Lung (tissue), 12 donors: Measurements from ENCODE around the gene SLC6A6. TPM values are rescaled to one million over a fixed set of nuclear protein-coding genes. Genes with fewer than 3 reads are reported as not detected.
A peak's percentile ranks its signal among the peaks of the same experiment; 100 is the strongest.

Experiments
- ATAC-seq: fragments of 200-7000 bp; cut with Tn5 transposase; one replicate; pipeline ENCODE4 v1.9.1; 2020; ENCODE audit warnings: moderate number of reproducible peaks; ENCODE audit not compliant: insufficient read depth, low FRiP score
- DNase-seq, 3 donors: peaks; one replicate each; pipeline ENCODE4 v3.0.0-alpha.2; 2013 to 2017
- H3K27ac ChIP-seq, 2 donors: one replicate each; pipeline ENCODE4 v1.5.1; 2013; ENCODE audit warnings: mild to moderate bottlenecking in 2 of 2, moderate library complexity in 2 of 2, control low read depth in 1 of 2, inconsistent platforms in 1 of 2, low read depth in 1 of 2, low read length in 1 of 2
- H3K27me3 ChIP-seq, 3 donors: one replicate each; pipeline ENCODE4 v1.5.1; 2013; ENCODE audit warnings: low read length in 2 of 3; ENCODE audit not compliant: control insufficient read depth in 3 of 3, insufficient read depth in 3 of 3
- H3K36me3 ChIP-seq, 4 donors: one replicate each; pipeline ENCODE4 v1.5.1; 2013; ENCODE audit warnings: low read length in 4 of 4, mild to moderate bottlenecking in 1 of 4, moderate library complexity in 1 of 4; ENCODE audit not compliant: control insufficient read depth in 4 of 4, insufficient read depth in 4 of 4
- H3K4me1 ChIP-seq, 5 donors: one replicate each; pipeline ENCODE4 v1.5.1; 2013; ENCODE audit warnings: low read length in 5 of 5, mild to moderate bottlenecking in 2 of 5, moderate library complexity in 1 of 5; ENCODE audit not compliant: control insufficient read depth in 5 of 5, insufficient read depth in 5 of 5
- H3K4me3 ChIP-seq: one replicate; pipeline ENCODE4 v1.5.1; 2013; ENCODE audit warnings: mild to moderate bottlenecking, control low read depth, moderate library complexity
- H3K9ac ChIP-seq, 2 donors: one replicate each; pipeline ENCODE4 v1.5.1; 2013; ENCODE audit warnings: low read length in 2 of 2, control low read depth in 1 of 2; ENCODE audit not compliant: insufficient read depth in 1 of 2
- H3K9me3 ChIP-seq, 4 donors: one replicate each; pipeline ENCODE4 v1.5.1; 2013; ENCODE audit warnings: low read length in 3 of 4, mild to moderate bottlenecking in 1 of 4, moderate library complexity in 1 of 4; ENCODE audit not compliant: control insufficient read depth in 4 of 4, insufficient read depth in 3 of 4
- CTCF ChIP-seq: IDR thresholded peaks from 2 replicates; pipeline ENCODE4 v1.5.1; 2012; ENCODE audit warnings: mild to moderate bottlenecking; ENCODE audit errors: control extremely low read depth, extremely low read depth
- WGBS, 2 donors: extraction: QIAGEN DNeasy Blood & Tissue Kit; methylation state at CpG; one replicate each; pipeline ENCODE4 v1.1.7; 2013; 5-methylcytosine and 5-hydroxymethylcytosine counted together
- polyA plus RNA-seq, 2 donors: library from polyadenylated mRNA; stranded (reverse); fragments of 200-250 nt; gene quantifications; one replicate each; pipeline ENCODE4 v1.2.1, GENCODE V29; 2013
- total RNA-seq, 2 donors: library from RNA; depleted of rRNA in 1 of 2; stranded (reverse); fragments of >200 nt in 1 of 2; gene quantifications; one replicate each; pipeline ENCODE4 v1.2.1, GENCODE V29; 2014 to 2021
- donor health status: control.
- donor health status: control.
- donor health status: Bipolar disorder and iron deficiency.
- donor health status: healthy.
- donor health status: DM: yes; HTN: yes; CAD: no.

The SLC6A6 gene
- total and polyA plus RNA-seq, 4 donors: 16.1 to 96.3 (median 57.4) TPM

- H3K9ac ChIP-seq: no peak overlapping the region
- no peak overlapping the region for H3K4me3 ChIP-seq
- H3K9me3 ChIP-seq: no peaks in the 10 kb centered on the region
- H3K27me3 ChIP-seq: no peaks in the 10 kb centered on the region
- DNase-seq: no peak
- peak overlapping the region in 1 of 2 donors; percentile 14 for H3K27ac ChIP-seq
- peaks cover 0 to 13% (median 2%) of the 10 kb centered on the region in 5 donors for H3K4me1 ChIP-seq
- 89 to 93% methylated on average over 9 of the region's 9 CpGs for WGBS, 2 donors
- no peak for TF ChIP-seq CTCF
- H3K36me3 ChIP-seq: no peaks in the 10 kb centered on the region
- ATAC-seq: no peak
These were observed 25.9 kb upstream of the SLC6A6 start for GRCh38 chr3:14376348-14377043.

GRCh38 chr3:14377044-14377837 lies 25.2 kb upstream of the SLC6A6 start:
- no peak for ATAC-seq
- H3K9me3 ChIP-seq: no peaks in the 10 kb centered on the region
- H3K4me3 ChIP-seq: no peak overlapping the region
- no peaks in the 10 kb centered on the region for H3K36me3 ChIP-seq
- H3K4me1 ChIP-seq: peaks cover 0 to 13% (median 2%) of the 10 kb centered on the region in 5 donors
- DNase-seq: no peak
- 68 to 91% methylated on average over 6 of the region's 6 CpGs for WGBS, 2 donors
- no peak for TF ChIP-seq CTCF
- no peak overlapping the region for H3K9ac ChIP-seq
- H3K27ac ChIP-seq: peak overlapping the region in 1 of 2 donors; percentile 21
- H3K27me3 ChIP-seq: no peaks in the 10 kb centered on the region

GRCh38 chr3:14377838-14378169 lies 24.6 kb upstream of the SLC6A6 start:
- H3K4me1 ChIP-seq: peaks cover 0 to 8% (median 0%) of the 10 kb centered on the region in 5 donors
- no peaks in the 10 kb centered on the region for H3K36me3 ChIP-seq
- peak; percentile 79 for ATAC-seq
- H3K4me3 ChIP-seq: no peak overlapping the region
- no peaks in the 10 kb centered on the region for H3K9me3 ChIP-seq
- no peak for TF ChIP-seq CTCF
- no peaks in the 10 kb centered on the region for H3K27me3 ChIP-seq
- DNase-seq: no peak
- 25 to 67% methylated on average over 3 of the region's 3 CpGs for WGBS, 2 donors
- no peak overlapping the region for H3K9ac ChIP-seq
- H3K27ac ChIP-seq: peak overlapping the region; percentile 21 to 28
